Hindlimb muscle (tissue), 1 donor: ENCODE results near the gene DIAPH3. TPM values are rescaled to one million over a fixed set of nuclear protein-coding genes. Genes with fewer than 3 reads are reported as not detected.

Experiments used
- DNase-seq: peaks from one replicate; pipeline ENCODE4 v3.0.0-alpha.2; 2013
- polyA plus RNA-seq: library from polyadenylated mRNA; unstranded; fragments of 120-200 nt; gene quantifications from one replicate; pipeline ENCODE4 v1.2.1, GENCODE V29; 2013; ENCODE audit not compliant: insufficient read length

DIAPH3 gene
- polyA plus RNA-seq, 1 donor, result 6.3 TPM

DNA sequence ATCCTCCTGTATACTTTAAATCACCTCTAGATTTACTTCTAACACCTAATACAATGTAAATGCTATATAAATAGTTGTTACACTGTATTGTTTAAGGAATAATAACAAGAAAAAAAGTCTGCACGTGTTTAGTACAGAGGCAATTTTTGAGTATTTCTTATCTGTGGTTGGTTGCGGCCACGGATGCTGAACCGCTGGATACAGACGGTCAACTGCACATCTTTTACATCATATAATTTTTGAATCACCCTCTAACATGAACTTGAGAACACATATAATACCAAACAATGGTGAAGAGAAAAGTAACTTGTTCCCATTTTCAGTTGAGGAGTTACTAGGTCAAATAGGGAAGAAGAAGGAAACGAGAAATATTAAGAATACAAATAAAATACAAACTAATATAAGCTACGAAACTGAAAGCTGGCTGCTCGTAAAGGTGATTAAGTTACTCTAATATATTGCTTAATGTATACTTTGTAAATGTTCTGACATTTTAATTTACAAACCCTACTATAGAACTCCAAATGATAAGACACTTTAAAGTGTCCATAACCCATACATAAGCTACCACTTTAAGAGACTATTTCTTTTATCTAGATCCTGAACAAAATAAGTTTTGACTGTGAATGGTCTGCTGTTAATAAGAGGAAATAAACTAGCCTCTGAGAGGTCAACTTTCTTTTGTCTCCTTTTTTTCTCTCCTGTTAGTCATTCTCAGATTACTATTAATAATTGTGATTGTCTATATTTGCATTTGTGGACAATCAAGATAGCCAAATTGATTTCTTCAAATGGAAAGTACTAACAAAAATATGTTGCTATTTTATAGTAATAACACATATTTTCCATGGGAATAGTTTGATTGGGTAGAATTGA, 457.4 kb downstream of the DIAPH3 start:
- no peak for DNase-seq

DNA sequence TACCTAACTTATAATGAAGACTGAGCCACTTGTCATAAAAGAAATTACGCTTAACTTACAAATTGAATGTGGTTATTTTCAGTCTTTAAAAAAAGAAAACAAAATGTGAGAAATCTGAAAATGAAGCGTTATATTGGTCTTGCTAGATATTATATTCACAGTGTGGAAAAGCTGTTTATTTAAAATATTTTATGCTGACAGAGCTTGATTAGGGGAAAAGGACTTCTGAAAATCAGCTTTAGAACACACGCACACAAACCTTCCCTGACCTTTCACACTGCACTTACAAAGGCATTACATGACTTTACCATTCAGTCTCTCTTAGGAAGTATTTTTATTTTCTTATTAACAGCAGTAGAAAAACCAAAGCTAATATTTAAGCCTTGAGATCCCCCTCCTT, 461.5 kb downstream of the DIAPH3 start:
- DNase-seq, result no peak

GRCh38 chr13:59701261-59701660, 462.5 kb downstream of the DIAPH3 start:
- DNase-seq, result no peak

DNA sequence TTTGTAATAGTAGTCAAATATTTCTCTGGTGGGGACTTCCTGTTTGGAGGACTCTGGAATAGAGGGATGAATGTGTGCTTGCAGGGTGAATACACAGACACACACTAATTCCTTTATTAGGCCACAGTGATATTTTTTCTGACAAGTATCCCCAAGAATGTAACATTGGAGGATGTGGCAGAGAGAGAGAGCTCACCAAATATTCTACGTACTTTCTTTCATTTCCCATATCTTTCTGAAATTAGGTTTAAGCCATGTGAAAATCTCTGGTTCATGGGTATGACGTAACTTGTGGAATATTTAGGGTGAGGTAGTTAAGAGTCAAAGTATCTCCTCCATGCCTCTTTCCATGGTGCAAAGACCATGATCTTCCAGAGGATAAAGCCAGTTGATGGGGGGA, 463.4 kb downstream of the DIAPH3 start:
- no peak for DNase-seq

GRCh38 chr13:59696271-59696670, 467.5 kb downstream of the DIAPH3 start:
- DNase-seq, result no peak

DNA sequence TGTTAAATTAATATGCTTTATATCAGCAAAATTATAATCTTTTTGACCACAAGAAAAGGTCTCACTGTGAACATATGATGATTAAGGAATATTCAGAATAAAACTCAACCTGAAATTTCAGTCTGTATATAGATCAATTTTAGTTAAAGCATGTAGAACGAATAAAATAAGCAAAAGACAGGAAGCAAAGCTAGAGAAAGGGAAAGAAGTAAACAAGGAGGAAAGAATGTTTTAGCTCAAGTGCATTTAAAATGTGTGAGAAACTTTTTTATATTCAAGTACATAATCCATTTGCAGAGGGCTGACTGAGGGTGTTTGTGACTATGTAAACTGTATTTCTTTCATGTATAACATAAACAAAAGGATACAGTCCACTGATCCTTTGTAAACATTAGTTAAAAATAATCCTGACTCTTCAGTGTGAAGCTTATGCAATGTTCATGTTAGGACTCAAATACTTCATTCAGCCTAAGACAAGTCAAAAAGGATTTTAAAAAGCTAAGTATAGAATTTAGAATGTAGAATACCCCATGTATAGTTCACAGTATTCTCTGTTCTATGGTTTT, 472.1 kb downstream of the DIAPH3 start:
- DNase-seq, result no peak

DNA sequence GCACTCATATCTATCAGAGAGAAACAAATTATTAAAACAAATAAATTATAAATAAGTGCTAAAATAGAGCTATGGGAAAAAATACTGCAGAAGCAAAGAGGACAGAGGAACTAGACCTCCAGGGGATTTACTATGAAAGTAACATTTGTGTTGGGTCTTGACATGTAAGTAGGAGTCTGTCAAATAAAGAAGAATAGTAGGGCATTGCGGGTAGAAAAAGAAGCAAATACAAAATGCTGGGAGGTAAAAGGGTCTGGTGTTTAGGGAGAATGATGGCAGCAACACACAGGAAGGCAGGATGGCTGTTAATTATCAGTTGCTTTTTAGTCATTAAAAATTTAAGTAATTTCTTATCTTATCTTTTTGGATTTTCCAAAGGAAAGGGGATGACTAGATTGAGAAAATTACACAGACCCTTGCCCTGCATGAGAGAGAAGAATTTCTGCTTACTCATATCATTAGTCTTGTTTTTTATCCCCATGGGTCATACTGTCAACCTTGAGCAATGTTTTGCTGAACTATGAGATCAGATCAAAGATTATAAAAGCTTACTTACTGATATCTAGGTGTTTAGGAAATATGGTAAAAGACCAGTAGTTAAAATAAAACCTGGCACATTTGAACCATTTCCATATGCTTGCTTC, 472.7 kb downstream of the DIAPH3 start:
- DNase-seq, result no peak

DNA sequence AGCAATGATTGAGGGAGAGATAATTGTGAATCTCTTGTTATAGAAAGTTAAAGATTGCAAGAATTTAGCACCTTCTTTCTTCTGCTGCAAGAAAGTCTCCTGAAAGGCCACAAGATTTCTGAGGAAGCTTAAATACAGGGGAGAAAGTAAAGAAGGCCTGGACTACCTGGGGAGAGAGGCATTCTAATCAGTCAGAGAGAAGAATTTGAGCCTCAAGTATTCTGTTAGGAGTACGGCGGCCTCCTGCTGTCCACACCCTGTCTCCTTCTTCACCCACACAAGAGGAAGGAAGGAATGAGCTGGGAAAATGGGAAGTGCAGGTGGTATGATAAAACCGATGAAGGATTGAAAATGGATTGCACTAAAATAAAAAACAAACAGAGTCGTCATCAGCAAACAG, 474.7 kb downstream of the DIAPH3 start:
- DNase-seq, result no peak

DNA sequence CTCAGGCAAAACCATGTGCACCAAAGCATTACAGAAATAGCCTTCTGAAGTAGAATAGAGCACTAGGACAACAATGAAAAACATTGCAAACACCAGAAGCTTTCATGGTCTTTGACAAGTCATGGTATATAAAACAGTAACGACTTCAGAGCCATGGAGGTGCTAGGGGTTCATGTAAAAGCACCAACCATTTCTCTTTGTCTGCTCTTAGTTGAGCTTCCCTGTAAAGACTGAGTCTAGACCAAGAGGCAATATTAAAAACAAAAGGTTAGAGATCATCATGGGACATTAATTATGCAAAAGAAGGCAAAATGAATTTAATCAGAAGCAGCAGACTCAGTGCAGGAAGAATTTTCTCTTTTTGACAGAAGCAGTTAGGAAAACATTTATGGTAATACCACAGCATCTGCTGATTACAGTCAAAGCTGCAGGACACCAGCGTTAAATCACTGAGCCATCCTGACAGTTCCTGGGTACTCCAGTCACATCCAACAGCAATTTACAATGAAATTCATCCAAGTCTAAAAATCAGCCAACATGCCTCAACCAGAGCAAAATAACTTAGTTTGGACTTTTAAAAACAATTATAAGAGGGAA, 476.8 kb downstream of the DIAPH3 start:
- DNase-seq, result no peak

DNA sequence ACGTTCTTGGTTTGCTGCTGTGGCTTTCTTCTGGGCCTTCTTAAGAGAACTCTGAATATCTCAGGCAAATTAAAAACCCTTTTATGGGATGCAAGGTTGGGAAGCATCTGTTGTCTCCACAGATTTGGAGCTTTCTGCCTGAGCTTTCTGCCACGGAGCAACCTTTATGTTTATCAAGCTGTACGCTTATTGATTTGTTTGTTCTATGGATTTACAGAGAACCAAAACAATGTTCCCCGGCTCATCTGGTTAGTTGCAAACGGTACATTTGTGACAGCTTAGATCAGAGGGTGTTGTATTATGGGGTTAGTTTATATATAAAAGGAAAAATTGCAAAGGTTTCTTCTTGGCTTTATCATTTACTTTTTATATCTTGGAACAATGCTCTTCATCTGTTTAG, 479.6 kb downstream of the DIAPH3 start:
- no peak for DNase-seq

DNA sequence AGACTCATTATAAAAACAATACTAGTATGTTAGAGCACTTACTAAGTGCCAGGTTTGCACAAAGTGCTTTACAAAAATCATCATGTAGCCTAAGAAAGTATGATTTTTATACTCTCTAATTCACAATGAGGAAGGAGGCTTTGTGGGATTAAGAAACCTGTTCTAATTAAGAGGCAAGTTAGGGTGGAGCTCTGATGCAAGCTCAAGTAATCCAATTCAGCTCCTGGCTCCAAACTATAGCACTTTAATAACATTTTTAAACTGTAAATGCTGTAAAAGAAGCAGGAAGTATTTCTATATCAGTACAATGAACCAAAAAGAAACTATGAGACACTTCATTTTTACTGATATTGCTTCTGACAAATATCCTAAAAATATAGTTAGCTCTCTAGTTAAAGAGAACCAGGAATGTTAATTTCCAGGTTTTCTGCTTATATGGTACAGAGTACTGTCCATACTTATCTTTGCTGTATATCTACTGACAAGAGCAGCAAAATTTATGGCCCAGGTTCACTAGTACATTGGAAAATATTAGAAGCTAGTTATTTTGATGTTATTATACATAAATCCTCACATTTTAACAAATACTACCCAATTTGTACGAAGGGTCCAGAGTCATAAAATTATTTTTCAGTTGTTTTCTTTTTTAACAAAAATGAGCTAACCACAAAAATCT, 482.0 kb downstream of the DIAPH3 start:
- DNase-seq, result no peak

GRCh38 chr13:59680429-59681024, 483.2 kb downstream of the DIAPH3 start:
- DNase-seq, result no peak

DNA sequence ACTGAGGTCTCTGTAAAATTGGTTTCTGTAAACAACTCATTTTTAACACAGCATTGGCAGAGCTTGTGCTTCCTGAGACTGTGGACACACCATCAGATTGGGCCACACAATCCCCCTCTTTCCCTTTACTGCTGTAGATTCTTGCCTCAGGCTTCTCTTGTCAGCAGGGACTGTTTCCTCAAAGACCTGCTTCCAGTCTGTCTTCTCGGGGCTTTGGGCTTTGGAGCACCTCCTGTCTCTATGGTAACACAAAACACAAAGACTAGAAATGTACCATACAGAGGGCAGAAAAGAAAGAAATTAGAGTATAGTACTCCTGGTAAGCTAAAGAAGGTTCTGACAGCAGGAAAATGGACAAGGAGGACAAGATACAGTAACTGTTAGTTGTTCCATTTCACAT, 484.5 kb downstream of the DIAPH3 start:
- DNase-seq, result no peak

- peak; percentile 33 for DNase-seq
Measured at GRCh38 chr13:59677966-59678814, 485.5 kb downstream of the DIAPH3 start.

DNA sequence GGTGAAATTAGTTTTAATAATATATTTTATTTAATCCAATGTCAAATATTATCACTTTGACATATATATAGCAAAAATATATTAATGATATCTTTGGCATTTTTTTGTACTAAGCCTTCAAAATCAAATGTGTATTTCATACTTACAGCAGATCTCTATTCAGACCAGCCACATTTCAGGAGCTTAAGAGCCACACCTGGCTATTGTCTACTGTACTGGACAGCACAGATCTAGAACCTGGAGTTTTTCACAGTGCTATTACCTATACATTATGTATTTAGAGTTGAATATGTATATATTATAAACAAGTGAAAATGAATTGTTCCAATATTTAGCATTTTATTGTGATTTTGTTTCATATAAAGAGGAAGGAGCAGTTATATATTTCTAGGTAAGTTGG, 486.3 kb downstream of the DIAPH3 start:
- DNase-seq, result no peak

GRCh38 chr13:59674616-59675015, 489.1 kb downstream of the DIAPH3 start:
- no peak for DNase-seq

DNA sequence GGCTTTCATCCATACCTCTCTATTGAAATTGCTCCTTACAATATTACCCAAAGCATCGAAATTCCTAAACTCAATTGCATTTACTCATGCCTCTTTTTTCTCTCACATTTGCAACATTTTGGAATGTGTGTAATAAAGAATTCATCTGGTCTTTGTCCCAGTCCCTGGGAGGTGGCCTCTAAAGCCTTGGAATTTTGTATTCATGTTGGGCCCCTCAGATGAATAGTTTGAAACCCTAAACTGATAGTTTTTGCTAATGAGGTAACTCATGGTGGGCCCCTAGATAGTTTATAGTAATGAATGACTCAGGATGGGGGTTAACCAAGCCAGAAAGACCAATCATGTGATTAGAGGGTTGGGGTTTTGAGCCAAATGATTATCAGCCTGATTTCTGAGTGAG, 490.4 kb downstream of the DIAPH3 start:
- no peak for DNase-seq

DNA sequence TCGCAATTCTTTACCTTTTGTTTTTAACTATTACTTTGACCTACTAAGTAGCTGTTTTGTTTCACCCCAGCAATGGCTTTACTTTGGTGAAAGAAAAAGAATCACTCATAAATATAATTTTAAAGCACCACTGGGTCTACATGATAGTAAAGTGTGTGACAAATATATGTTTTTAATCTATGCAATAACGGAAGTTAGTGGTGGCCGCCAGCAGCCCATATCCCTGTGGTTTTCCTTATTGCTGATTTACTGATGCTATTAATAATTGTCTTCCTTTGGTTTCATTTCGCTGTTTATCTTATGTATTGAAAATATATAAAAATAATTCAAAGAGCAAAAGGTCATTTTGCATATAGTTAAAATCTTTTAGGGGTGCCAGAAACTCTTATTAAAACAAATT, 491.3 kb downstream of the DIAPH3 start:
- DNase-seq, result no peak

DNA sequence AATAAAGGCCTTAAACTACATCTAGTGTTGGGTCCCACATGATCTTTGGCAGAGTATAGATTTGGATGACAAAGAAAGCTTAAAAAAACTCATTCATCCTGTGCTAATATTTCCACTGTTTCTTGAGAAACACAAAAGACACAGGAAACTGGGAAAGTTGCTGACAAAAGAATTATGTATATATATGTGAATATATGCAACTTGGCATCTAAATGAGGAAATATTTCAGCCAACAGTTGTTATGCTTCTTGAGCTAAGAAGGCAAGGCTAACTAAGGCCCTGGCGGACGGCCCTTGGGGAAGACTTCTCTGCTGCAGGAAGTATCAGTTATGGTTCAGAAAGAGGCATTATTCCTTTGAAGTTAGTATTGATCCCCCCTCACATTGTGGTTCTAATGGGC, 491.8 kb downstream of the DIAPH3 start:
- peak; percentile 30 for DNase-seq

- peak; percentile 46 for DNase-seq
Measured at GRCh38 chr13:59666504-59666903, 497.2 kb downstream of the DIAPH3 start.

DNA sequence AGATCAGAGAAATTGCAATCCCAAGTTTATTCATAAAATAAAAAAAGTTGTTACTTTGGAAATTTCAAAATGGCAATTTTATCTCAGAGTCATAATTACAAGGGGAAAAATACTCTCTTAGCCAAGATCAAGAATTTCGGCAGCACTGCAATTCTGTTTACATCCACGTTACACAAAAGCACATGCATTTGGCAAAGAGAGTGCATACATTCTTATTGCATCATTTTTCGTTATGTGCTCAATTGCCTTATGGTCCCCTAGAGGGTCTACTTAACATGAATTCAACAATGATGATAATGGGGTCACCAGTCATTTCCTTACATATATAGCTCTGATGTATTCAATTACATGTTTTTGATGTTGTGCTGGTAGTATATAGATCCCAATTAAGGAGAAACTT, 498.0 kb downstream of the DIAPH3 start:
- DNase-seq, result peak; percentile 31
